Right hindlimb (tissue), 1 donor: ENCODE measurements around the gene CD52.
"Not testable (repeated sequence)": the region's sequence is repeated elsewhere in the genome, so short reads cannot be mapped to it uniquely, and the experiment has no call there.

Source experiments
- DNase-seq: peaks from one replicate; pipeline ENCODE4 v3.0.0-alpha.2; 2018

CD52 gene

DNA sequence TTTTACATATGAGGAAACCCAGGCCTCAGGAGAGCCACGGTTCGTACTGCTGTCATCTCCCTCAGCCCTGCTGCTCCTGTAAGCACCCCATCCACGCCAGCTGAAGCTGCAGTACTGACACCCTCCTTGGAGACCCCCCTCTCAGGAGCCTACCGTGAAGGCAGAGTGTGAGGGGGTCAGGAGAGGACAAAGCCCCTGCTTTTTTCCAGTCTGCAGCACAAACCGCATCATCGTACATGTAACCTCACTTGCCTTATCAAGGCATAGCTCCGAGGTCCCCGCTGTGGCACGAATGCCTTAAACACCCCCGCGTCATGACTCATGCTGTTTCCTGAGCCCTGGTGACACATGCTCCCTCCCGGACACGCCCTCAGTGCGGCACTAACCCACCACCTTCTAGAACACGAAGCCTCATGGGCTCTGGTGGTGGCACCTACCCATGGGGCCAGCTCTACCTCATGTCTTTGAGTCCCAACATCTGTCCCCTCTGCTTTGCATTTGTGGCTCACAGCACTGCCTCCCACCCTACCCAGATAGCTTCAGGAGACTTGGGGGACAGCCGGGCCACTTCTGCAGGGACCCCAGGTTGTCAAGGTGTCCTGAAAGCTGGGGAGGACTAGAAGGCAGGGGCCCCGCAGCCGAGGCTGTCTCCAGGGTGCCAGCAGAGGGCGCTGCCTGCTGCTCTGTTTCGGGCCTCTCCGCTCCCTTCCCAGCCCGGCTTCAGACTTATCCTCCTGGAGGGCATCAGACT lies 33.0 kb upstream of the CD52 start:
- no peak for DNase-seq

DNA sequence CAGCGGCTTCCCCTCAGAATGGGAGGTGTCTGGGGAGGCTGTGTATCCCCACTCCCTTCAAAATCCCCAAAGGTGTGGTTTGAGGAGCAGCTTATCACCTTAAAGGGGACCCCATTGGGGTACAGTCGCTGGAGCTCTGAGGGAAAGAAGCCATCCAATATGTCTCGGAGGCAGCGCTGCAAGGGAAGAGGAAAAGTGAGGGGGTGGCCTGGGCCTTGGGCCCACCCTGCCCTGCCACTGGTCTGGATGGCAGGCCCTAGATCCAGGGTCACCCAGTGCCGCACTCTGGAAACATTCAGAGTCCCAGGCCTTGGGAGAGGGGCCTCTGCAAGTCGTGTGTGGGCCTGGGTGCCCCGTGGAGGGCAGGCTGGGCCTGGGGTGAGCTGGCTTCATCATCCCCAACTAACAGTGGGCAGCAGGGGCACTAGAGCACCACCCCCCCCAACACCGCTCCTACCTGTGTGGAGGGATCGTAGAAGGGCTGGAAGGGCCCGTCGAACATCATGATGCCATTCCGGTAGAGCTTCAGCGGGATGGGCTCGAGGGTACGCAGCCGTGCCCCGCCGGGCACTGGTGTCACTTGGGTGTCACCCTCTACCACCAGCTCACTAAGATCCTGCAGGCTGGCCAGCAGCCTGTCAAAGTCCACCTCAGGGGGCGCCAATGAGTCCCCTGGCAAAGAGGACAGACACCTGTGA lies 32.2 kb upstream of the CD52 start:
- no peak for DNase-seq

DNA sequence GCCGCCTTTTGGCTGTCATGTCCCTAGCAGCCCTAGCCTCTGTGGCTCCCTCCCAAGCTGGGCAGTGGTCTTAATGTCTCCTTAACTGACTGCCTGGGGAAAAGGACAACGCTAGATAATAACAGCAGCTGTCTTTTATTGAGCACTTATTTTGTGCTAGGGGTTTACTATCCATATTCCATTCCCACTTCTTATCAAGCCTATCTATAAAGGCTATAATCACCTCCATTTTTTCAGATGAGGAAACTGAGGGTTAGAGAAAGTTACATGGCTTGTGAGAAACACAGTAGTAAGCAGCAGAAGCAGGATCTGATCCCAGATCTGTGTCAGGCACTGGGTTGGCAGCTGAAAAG lies 31.7 kb upstream of the CD52 start:
- no peak for DNase-seq

DNA sequence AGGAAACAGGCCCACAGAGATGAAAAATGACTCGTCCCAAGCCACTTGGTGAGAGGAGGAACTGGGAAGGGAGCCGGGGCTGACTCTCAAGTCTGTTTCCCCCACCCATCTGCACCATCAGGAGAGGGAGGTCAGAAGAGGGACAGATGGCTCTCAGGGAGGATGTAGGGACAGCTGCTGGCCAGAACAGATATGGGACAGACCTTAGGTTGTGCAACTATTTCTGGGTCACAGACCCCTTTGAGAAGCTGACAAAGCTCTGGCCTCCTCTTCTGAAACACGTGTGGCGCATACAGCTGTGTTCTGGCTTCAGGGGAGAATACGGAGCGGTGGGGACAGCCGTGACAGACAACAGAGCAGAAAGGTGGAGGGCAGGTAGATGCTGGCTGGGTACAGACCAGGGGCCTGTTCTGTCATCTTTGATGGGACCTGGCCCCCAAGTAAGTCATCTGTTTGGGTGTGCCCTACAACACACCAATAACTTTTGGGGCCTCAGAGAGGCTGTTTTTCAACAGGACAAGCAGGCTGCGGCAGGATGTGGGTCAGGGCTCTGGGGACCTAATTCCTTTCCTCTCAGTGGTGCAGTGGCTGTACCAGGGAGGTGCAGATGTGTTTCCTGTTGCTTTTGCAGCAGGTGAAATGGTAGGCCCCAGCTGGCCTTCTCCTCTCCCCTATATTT lies 30.6 kb upstream of the CD52 start:
- DNase-seq = no peak

DNA sequence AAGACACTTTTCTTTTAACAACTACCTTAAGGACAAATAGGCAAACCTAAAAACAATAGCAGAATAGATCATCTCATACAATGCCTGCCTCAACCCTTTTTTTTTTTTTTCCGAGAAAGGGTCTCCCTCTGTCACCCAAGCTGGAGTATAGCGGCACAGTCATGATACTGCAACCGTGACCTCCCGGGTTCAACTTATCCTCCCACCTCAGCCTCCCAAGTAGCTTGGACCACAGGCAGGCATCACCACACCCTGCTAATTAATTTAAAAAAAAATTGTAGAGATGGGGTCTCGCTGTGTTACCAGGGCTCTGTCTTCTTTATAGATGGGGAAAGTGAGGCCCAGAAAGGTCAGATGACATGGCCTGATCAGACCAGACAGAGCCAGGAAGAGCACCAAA lies 29.9 kb upstream of the CD52 start:
- DNase-seq = no peak

DNA sequence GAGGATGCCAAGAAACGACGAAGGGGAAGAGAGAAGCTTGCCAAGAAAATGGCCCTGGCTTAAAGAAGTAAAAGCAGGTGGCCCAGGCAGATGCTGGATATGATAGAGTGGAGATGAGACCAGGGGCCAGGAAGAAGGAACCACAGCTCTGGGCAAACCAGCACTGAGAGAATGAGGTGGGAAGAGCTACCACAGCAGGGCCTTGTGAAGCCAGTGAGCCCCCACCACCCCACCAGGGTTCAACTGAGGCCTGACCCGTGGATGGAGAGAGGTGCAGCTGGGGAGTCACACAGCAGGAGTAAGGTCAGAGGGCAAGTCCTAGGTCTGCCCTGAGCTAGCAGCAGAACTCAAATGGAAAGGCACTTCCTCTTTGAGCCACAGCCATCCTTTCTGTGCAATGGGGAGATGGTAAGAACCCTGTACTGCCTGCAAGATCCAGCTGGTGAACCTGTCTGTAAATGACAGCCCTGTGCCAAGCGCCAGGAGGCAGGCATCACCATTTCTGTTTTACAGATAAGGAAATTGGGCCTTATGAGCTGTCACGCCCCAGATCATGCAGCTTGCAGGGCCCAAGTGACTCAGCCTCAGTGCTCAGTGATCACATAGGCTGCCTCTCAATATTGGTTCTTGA lies 29.3 kb upstream of the CD52 start:
- DNase-seq = no peak

DNA sequence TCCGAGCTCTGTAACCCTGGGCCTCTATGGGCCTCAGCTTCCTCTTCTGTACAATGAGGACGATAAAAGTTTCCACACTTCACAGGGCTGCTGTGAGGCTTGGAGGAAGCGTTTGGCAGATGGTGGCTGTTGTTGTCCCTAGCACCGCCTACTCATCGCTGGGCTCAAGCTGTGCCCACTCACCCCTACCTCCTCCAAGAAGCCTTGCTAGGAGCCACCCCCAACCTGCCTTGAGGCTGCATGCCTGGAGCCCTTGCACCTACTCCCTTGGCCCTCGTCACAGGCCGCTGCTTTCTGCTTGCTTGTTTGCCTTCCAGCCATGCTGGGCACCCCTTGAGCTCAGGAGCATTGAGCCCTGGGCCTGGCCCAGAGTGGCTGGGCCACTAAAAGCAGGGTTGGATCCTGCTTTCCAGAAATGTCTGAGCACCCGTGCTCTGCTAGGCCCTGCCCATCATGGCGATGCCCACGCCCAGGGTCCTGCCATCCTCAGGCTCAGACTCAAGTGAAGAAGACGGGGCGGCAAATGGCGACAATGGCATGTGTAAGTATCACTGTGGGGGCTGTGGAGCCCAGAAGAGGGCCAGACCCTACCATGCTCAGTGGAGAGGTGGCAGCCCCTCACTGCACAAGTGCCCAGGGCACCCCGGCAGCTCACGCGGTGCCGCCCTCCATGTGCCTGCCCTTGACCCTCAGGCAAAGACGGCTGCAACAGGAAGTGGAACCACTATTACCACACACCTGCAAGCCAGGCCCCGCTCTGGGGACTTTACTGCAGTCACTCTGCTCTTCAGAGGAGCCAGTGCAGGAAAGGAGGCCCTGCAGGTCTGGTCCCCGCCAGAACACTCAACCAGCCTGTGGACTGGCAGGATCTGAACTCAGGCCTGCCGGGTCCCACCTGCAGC lies 28.3 kb upstream of the CD52 start:
- no peak for DNase-seq

DNA sequence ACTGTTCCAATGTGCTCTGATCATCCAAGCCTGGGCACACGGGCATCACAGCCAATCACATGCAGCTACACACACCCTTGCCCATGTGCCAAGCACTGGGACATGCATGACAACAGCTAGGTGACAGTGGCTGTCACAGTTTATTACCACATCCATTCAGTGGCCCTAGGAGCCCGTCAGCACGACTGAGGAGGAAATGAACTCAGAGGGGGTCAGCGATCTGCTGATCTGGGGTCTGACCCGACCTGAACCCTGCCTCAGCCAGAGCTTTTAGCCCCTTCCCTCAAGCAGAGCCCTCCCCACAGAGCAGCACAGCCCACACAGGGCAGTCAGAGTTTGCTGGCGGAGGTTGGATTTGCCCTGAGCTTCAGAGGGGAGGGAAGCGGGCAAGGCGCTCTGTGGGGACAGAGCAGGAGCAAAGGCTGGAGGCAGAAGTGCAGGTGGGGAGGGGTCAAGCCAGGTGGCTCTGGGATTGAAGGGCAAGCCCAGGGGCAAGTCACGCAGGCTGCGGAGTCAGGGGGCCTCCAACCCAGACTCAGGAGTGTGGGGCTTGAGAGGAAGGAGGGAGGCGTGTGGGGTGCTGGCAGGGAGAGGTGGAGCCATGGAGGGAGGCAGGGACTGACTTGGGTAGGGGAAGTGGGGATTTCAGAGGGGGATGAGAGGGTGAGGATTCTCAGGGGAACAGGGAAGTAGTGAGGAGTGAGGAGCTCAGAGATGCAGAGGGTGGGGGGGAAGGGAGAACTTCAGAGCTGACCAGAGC lies 27.5 kb upstream of the CD52 start:
- DNase-seq = no peak

DNA sequence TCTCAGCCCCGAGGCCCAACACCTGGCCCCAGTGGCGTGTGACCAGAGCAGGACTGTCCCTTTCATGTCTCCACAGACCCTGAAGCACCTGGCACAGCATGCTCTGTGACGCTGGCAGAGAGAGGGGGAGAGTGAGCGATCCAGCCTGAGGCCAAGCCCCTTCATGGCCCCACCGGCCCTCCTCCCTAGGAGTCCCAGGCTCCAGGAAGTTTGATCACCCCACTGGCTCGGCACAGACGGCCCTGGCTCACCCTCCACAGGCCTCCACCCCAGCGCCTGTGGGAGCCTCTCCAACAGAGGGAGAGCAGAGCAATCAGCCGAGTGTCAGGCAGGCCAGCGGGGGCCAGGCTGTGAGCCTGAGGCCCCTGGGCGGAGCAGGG lies 26.9 kb upstream of the CD52 start:
- DNase-seq = no peak

DNA sequence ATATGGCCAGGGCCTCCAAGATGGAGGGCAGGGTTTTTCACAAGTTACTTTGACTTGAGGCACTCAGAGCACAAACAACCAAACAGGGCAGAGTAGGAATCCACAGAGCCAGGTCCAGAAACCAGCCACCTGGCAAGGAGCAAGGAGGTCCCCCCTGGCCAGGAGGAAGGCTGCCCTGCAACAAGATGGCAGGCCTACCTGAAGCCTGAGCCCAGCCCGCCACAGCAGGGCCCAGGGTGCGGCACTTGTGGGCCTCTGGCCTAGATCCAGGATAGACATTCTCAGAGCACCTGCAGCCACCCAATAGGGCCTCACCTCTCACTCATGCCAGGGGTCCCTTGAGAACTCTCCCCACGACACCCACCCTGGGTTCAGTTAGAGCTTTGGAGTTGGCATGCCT lies 26.3 kb upstream of the CD52 start:
- DNase-seq = no peak

DNA sequence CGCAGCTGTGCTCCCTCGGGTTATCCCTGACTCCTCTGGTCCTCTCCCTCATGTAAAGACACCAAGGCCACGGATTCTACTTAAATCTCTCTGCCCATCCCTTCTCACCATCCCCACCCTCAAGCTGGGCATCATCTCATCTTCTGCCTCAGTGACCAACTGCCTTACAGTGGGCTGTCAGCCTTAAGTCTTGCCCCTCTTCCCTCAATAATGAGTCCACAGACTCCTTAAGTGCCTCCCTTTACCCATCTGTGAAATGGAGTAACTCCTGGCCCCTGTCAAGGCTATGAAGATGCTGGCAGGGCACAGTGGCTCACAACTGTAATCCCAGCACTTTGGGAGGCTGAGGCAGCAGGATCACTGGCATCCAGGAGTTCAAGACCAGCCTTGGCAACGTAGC lies 25.8 kb upstream of the CD52 start:
- no peak for DNase-seq

DNA sequence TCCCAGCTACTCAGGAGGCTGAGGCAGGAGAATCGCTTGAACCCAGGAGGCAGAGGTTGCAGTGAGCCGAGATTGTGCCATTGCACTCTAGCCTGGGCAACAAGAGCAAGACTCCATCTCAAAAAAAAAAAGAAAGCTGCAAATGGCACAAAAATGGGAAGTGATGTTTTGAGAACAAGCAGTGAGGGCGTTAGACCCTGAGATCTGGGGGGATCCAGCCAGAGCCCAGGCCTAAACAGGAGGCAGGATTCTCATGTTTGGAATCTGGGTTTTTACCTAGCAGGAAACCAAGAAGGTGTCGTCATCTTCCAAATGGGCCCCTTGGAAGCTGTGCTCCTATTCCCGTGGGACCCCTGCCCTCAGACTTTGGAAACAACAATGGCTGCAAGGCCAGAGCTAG lies 25.0 kb upstream of the CD52 start:
- DNase-seq = not testable (repeated sequence)

DNA sequence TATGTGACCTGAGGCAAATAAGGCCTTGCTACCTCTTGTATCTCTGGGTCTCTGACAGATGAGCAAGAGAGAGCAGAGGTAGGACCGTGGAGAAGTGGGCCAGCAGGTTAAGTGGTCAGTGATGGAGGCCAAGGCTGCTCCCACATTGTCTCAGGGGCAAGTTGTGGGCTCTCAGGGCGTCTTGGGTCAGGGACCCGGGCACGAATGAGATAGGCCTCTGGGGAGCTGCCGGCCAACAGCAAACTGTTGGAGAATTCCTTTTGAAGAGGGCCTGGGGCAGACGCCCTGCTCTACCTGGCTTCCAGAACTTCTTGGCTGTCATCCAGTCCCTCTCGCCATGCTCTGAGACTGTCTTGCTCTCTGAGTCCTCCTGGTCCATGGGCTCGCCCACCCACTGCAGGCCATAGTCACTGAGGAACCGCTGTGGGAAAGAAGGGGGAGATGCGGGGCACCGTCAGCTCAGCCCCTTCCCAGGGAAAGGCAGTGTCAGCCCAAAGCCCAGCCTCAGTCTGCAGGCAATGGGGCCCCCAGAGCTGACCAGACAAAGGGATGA lies 23.8 kb upstream of the CD52 start:
- DNase-seq = no peak

DNA sequence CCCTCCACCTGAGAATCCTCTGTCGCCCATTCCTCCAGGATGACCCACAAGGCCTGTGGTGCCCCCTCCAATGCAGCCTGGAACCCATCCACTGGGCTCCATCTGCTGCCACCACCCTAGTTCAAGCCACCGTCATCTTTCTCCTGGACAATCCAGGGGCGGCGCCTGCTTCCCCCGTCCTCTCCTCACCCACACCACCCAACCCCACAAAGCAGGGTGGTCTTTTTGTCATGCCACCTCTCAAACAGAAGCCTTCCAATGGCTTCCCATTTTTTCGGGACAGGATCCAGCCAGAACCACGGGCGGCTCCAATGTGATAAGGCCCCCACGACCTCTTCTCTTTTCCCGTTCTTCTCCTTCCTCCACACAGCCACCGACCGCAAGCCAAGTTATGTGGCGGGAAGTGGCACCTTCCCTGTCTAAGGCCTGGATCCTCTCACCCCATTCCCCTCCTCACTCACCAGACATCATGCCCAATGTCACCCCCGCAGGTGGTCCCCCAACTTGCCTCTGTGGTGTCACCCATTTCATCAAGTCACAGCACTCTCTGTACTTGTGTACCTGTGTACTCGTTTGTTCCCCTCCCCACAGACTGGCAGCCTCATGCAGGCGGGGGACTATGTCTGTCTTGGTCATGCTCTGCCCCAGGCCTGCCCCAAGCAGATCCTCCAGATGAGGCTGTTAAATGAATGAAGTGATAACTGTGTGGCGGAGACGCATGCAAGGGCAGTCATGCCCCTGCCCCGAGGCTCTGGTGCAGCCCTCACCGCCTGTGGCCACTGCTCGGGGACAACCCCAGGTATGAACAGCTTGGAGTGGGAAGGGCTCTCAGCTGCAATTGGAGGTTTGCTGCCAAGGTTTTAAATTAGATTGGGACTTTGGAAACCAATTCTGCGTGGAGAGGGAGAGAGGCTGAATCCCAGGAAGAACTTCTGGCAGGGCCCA lies 22.3 kb upstream of the CD52 start:
- no peak for DNase-seq

DNA sequence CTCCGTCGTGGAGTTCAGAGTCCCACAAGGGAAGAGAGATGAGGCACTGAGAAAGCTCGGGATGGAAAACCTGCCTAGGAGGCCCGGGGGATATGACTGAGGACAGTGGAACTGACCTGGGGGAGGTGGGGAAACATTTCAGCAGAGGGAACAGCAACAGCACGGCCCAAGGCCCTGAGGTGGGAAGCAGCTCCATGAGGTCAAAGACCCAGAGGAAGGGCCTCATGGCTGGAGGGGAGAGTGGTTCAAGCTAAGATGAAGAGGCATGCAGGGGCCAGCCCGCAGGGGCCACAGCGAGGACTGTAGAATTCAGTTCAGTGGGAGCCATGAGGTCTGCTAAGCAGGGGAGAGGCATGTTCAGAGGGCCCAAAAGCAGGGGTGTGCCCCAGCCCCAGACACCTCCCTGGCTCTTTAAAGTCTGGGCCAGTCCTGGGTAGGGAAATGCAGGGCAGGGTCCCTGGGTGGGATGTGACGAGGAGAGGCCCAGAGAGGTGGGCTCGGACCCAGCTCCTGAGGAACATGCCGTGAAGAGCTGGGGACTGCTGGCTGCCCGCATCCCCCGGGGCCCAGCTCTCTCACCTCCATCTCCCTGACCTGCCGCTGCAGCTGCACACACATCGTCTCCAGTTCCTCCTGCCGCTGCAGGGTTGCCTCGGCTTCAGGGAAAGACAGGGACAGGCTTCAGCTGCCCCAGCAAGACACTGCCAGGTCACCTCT lies 21.3 kb upstream of the CD52 start:
- no peak for DNase-seq

DNA sequence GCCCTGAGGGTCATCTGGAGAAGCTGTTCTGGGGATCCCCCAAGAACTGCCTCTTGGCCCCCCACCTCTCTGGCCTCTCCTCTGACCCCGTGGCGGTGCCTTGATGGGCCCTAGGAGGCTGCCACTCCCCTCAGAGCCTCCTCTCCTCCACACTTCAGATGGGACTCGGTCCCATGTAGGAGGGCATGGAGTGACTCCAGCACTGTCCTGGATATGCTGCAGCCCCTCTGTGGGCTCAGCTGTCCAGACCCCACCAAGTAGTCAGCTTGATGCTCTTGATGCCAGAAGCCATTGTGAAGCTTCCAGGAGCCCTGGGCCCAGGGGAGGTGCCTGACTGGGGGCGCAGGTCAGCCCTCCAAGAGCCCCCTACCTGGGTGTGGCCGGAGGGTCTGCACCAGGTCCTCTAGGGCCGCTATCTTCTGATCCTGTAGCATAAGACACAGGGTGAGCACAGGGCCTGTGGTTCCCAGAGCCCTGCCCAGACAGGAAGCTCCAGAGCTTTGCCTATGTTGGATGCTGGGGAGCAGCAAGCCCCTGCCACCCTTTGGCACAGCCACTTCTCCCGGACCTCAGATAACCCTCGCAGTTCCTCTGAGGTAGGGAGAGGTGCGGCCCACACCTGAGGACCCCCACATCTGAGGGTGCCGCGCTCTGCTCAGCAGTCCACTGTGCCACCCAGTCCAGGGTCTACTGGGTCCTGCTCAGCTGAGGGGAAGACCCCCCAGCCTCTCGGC lies 20.5 kb upstream of the CD52 start:
- no peak for DNase-seq

DNA sequence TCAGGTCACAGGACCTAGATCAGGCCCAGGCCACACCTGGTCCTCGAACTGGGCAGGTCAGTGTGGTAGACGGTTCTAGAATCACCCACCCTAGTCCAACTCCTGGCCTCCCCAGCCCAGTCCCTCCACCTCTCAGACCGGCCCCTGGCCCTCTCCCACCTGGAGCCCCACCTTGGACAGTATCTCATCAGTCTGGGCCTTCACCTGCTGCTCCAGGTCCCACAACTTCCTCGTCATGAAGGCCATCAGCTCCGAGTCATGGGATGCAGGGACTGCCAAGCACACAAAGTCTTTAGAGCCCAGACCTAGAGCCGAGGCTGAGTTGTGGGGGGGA lies 20.0 kb upstream of the CD52 start:
- no peak for DNase-seq

DNA sequence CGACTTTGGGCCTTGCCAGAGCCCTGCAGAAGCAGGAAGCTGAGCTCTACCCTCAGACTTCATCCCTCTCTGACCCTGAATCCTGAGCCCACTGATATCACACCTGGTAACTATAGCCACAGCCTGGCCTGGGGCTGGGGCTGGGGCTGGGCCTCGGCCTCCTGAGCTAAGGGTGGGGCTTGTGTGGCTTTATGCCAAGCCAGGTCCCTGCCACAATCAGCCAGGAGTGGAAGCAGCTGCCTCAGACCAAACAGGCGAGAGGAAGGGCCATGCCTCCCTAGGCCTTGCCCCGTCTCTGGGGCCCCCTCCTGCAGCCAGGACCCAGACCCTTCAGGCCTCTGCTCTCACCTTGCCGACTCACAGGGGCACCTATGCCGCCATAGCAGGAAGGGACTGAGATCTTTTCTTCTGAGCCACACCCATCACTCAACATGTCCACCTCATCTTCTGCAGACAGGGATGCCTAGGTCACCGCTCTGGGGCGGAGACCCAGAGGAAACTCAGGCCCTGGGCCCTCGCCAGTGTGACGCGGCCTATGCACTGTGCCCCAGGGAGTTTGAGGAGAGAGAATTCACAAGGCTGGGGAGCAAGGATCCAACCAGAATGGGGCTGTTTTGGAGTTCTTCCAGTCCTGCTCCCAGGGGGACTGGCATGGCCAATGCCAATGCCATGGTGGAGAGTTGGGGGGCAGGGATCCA lies 17.0 kb upstream of the CD52 start:
- no peak for DNase-seq
